ENCODE measurements around the gene CCDC141.

CCDC141 gene

GRCh38 chr2:178804791-178805190, 245.1 kb downstream of the CCDC141 start:
- no peaks in the 10 kb centered on the region for H3K4me1 ChIP-seq (ENCODE audit: control insufficient read depth, insufficient read depth, low read length)
- no peaks in the 10 kb centered on the region for H3K9me3 ChIP-seq (ENCODE audit: control insufficient read depth, low read length)
- 73 to 75% methylated on average over 3 of the region's 3 CpGs for WGBS, 2 experiments
- H3K27me3 ChIP-seq (ENCODE audit: control insufficient read depth, insufficient read depth, low read length, poor library complexity, severe bottlenecking) = no peaks in the 10 kb centered on the region
- no peaks in the 10 kb centered on the region for H3K36me3 ChIP-seq (ENCODE audit: control insufficient read depth, insufficient read depth, low read length)
- H3K4me3 ChIP-seq (ENCODE audit: insufficient read depth, low read depth, low read length) = no peak overlapping the region
- H3K27ac ChIP-seq (ENCODE audit: insufficient read depth, low read depth, low read length, poor library complexity, severe bottlenecking) = no peak overlapping the region

GRCh38 chr2:178800510-178800909, 249.4 kb downstream of the CCDC141 start:
- Histone ChIP-seq H3K9me3 (ENCODE audit: control insufficient read depth, low read length) (no peaks in the 10 kb centered on the region), H3K4me3 (ENCODE audit: insufficient read depth, low read depth, low read length) (no peak overlapping the region), H3K4me1 (ENCODE audit: control insufficient read depth, insufficient read depth, low read length) (no peaks in the 10 kb centered on the region), H3K27me3 (ENCODE audit: control insufficient read depth, insufficient read depth, low read length, poor library complexity, severe bottlenecking) (no peaks in the 10 kb centered on the region), H3K27ac (ENCODE audit: insufficient read depth, low read depth, low read length, poor library complexity, severe bottlenecking) (no peak overlapping the region), H3K36me3 (ENCODE audit: control insufficient read depth, insufficient read depth, low read length) (no peaks in the 10 kb centered on the region)
- WGBS, 2 experiments = 92 to 94% methylated on average over 7 of the region's 7 CpGs

DNA sequence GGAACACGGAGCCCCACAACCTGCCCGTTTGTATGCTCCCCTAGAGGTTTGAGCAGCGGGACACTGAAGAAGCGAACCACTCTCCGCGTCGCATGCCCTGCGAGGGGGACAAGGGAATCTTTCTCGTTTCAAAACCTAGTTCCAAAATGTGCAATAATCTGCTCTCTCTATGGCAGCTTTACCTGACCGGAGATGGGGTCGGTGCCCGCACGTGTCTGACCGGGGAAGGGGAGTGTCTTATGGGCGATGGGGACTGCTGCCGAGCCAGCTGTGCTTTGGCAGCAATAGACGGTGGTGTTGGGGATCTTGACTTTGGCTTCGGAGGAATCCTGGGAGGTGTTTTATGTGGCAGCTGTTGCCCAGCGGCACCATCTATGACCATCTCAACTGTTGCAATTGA, 250.6 kb downstream of the CCDC141 start:
- H3K27ac ChIP-seq (ENCODE audit: insufficient read depth, low read depth, low read length, poor library complexity, severe bottlenecking) = no peak overlapping the region
- no peaks in the 10 kb centered on the region for H3K4me1 ChIP-seq (ENCODE audit: control insufficient read depth, insufficient read depth, low read length)
- no peak overlapping the region for H3K4me3 ChIP-seq (ENCODE audit: insufficient read depth, low read depth, low read length)
- H3K27me3 ChIP-seq (ENCODE audit: control insufficient read depth, insufficient read depth, low read length, poor library complexity, severe bottlenecking) = no peaks in the 10 kb centered on the region
- WGBS, 2 experiments = 95 to 96% methylated on average over 19 of the region's 19 CpGs
- H3K36me3 ChIP-seq (ENCODE audit: control insufficient read depth, insufficient read depth, low read length) = no peaks in the 10 kb centered on the region
- H3K9me3 ChIP-seq (ENCODE audit: control insufficient read depth, low read length) = no peaks in the 10 kb centered on the region

DNA sequence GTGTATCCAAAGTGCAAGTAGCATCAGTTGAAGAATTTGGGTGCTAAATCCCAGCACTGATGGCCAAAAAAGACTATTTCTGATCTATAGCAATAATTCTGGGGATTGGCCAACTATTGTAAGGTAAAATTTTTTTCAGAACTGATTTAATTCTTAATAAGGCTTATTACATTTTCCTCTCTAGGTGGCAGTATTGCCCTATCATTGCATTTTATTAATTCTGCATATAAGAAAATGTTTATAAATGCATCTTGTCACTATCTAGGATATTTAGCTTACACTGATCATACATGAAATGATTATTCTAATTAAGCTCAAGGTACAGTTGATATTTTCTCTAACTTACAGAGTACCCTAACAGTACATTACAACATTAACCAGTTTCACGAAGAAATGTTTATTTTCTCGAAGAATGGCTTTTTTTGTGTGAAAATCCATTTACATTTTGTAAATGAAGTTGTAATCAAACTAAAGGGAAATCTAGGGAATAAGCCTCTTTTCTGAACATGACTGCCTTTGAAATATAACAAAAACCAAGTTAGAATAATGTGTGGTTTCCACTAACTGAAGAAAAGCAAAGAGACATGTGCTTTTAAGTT, 253.8 kb downstream of the CCDC141 start:
- WGBS, 2 experiments = 94% methylated on average over 2 of the region's 2 CpGs; no CpG with 5 or more reads in 1 of the 2 experiments
- no peaks in the 10 kb centered on the region for H3K36me3 ChIP-seq (ENCODE audit: control insufficient read depth, insufficient read depth, low read length)
- no peak overlapping the region for H3K27ac ChIP-seq (ENCODE audit: insufficient read depth, low read depth, low read length, poor library complexity, severe bottlenecking)

DNA sequence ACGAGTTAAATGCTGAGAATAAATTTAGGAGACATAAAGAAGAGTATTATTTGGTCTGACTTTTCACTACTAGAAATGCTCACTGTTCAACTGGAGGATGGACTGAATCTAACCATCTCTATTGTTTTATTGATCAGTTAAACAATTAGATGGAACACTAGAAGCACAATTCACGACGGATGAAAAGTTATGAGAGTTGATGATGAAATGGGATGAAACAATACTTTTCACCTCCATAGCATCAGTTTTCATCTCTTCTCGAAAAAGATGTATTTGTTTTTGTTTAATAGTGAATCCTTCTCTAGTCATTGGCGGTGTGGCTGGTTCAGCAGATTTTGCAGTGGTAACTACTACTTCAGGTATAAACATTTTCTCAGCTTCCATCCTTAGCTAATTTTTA, 262.0 kb downstream of the CCDC141 start:
- Histone ChIP-seq H3K9me3 (ENCODE audit: control insufficient read depth, low read length) (no peaks in the 10 kb centered on the region), H3K4me1 (ENCODE audit: control insufficient read depth, insufficient read depth, low read length) (no peaks in the 10 kb centered on the region), H3K27ac (ENCODE audit: insufficient read depth, low read depth, low read length, poor library complexity, severe bottlenecking) (no peak overlapping the region), H3K36me3 (ENCODE audit: control insufficient read depth, insufficient read depth, low read length) (no peaks in the 10 kb centered on the region), H3K27me3 (ENCODE audit: control insufficient read depth, insufficient read depth, low read length, poor library complexity, severe bottlenecking) (no peaks in the 10 kb centered on the region), H3K4me3 (ENCODE audit: insufficient read depth, low read depth, low read length) (no peak overlapping the region)
- WGBS, 2 experiments = 95 to 100% methylated on average over 3 to 5 of the region's 5 CpGs

More for the DNA sequence above, 253.8 kb downstream of the CCDC141 start:
- Histone ChIP-seq H3K27me3 (ENCODE audit: control insufficient read depth, insufficient read depth, low read length, poor library complexity, severe bottlenecking) (no peaks in the 10 kb centered on the region), H3K4me1 (ENCODE audit: control insufficient read depth, insufficient read depth, low read length) (no peaks in the 10 kb centered on the region), H3K4me3 (ENCODE audit: insufficient read depth, low read depth, low read length) (no peak overlapping the region), H3K9me3 (ENCODE audit: control insufficient read depth, low read length) (no peaks in the 10 kb centered on the region)

DNA sequence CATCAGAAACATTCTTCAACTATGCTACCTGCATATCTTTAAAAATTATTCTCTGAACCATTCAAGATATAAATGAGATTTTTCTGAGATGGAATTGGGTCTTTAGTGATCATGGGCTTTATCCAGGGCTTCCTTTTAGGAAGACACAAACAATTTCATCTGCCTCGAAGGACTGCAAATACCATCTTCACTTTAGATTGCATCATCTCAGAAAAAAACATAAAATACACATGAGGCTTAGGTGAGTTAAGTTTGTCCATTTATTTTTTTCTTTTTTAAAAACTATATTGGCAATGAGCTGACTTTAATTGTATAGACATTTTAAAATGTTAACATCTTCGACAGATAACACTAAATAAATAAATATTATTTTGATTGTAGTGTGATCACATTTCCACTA, 262.8 kb downstream of the CCDC141 start:
- H3K27me3 ChIP-seq (ENCODE audit: control insufficient read depth, insufficient read depth, low read length, poor library complexity, severe bottlenecking) = no peaks in the 10 kb centered on the region
- WGBS, 2 experiments = 70 to 100% methylated on average over 1 of the region's 2 CpGs

GRCh38 chr2:178783889-178784288, 266.0 kb downstream of the CCDC141 start:
- Histone ChIP-seq H3K4me1 (ENCODE audit: control insufficient read depth, insufficient read depth, low read length) (no peaks in the 10 kb centered on the region), H3K27me3 (ENCODE audit: control insufficient read depth, insufficient read depth, low read length, poor library complexity, severe bottlenecking) (no peaks in the 10 kb centered on the region), H3K4me3 (ENCODE audit: insufficient read depth, low read depth, low read length) (no peak overlapping the region), H3K27ac (ENCODE audit: insufficient read depth, low read depth, low read length, poor library complexity, severe bottlenecking) (no peak overlapping the region), H3K9me3 (ENCODE audit: control insufficient read depth, low read length) (no peaks in the 10 kb centered on the region), H3K36me3 (ENCODE audit: control insufficient read depth, insufficient read depth, low read length) (no peaks in the 10 kb centered on the region)
- 93 to 95% methylated on average over 10 of the region's 10 CpGs for WGBS, 2 experiments

More for the DNA sequence above, 262.8 kb downstream of the CCDC141 start:
- H3K27ac ChIP-seq (ENCODE audit: insufficient read depth, low read depth, low read length, poor library complexity, severe bottlenecking) = no peak overlapping the region
- H3K36me3 ChIP-seq (ENCODE audit: control insufficient read depth, insufficient read depth, low read length) = no peaks in the 10 kb centered on the region
- H3K9me3 ChIP-seq (ENCODE audit: control insufficient read depth, low read length) = no peaks in the 10 kb centered on the region
- H3K4me1 ChIP-seq (ENCODE audit: control insufficient read depth, insufficient read depth, low read length) = no peaks in the 10 kb centered on the region
- H3K4me3 ChIP-seq (ENCODE audit: insufficient read depth, low read depth, low read length) = no peak overlapping the region

DNA sequence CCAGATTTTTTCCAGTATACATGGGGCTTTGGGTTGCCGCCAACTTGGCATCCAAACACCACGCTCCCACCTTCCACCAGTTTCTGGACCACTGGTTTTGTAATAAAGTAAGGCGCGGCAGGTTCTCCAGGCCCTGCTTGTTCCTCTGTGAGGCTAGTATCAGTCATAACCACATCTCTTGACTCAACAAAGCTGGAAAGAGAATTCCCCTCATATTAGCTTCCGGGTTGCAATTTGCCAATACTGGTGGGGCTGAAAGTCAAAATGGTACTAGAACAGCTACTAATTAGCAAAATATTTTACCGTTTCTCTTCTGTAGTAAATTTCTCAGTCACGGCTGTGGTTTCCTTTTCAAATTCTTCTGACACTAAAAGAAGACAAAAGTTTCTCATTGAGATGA, 267.7 kb downstream of the CCDC141 start:
- Histone ChIP-seq H3K36me3 (ENCODE audit: control insufficient read depth, insufficient read depth, low read length) (no peaks in the 10 kb centered on the region), H3K27me3 (ENCODE audit: control insufficient read depth, insufficient read depth, low read length, poor library complexity, severe bottlenecking) (no peaks in the 10 kb centered on the region), H3K9me3 (ENCODE audit: control insufficient read depth, low read length) (no peaks in the 10 kb centered on the region), H3K4me1 (ENCODE audit: control insufficient read depth, insufficient read depth, low read length) (no peaks in the 10 kb centered on the region), H3K27ac (ENCODE audit: insufficient read depth, low read depth, low read length, poor library complexity, severe bottlenecking) (no peak overlapping the region), H3K4me3 (ENCODE audit: insufficient read depth, low read depth, low read length) (no peak overlapping the region)
- 95 to 97% methylated on average over 6 to 7 of the region's 7 CpGs for WGBS, 2 experiments
